Measurements from ENCODE around the gene PIEZO1. TPM values are rescaled to one million over a fixed set of nuclear protein-coding genes. Genes with fewer than 3 reads are reported as not detected.

PIEZO1 gene
- total RNA-seq, 4 donors from 2014 or later = 105 to 248 (median 172) TPM

DNA sequence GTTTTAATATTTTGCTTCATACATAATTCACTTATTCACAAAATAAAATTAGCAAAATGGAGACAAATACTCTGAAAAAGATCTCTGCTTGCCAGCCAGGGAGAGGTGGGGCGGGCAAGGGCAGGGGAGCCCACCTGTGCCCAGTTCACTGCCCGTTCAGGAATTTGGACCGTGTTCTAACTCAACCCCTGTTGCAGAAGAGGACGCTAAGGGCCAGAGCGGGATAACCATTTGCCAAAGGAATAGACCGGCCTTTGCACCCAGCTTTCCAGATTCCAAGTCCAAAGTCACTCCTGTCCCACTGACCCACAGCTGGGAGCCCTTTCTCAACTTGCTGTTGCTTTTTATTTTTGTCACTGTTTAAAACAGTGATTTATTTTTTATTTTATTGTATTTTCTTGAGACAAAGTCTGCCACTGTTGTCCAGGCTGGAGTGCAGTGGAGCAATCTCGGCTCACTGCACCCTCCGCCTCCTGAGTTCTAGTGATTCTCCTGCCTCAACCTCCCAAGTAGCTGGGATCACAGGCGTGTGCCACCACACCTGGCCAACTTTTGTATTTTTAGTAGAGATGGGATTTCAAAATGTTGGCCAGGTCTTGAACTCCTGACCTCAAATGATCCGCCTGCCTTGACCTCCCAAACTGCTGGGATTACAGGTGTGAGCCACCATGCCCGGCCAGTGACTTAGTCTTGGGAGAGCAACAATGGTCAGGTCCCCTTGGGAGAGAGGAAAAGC is 2.7 kb upstream of the PIEZO1 start:
- Histone ChIP-seq H3K36me3 (no peaks in the 10 kb centered on the region), H3K4me1 (peaks cover 0 to 29% (median 11%) of the 10 kb centered on the region in 3 donors), H3K27ac (no peak overlapping the region), H3K4me3 (no peak overlapping the region), H3K27me3 (peaks cover 23% of the 10 kb centered on the region), H3K9me3 (no peaks in the 10 kb centered on the region)
- 80% methylated on average over 8 to 11 of the region's 11 CpGs for WGBS, 2 donors (ENCODE audit: low coverage in 1 of 2)
- TF ChIP-seq, protein P1, sequence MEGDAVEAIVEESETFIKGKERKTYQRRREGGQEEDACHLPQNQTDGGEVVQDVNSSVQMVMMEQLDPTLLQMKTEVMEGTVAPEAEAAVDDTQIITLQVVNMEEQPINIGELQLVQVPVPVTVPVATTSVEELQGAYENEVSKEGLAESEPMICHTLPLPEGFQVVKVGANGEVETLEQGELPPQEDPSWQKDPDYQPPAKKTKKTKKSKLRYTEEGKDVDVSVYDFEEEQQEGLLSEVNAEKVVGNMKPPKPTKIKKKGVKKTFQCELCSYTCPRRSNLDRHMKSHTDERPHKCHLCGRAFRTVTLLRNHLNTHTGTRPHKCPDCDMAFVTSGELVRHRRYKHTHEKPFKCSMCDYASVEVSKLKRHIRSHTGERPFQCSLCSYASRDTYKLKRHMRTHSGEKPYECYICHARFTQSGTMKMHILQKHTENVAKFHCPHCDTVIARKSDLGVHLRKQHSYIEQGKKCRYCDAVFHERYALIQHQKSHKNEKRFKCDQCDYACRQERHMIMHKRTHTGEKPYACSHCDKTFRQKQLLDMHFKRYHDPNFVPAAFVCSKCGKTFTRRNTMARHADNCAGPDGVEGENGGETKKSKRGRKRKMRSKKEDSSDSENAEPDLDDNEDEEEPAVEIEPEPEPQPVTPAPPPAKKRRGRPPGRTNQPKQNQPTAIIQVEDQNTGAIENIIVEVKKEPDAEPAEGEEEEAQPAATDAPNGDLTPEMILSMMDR (IDR thresholded peaks at IDR 0.05) = no peak
- TF ChIP-seq POLR2AphosphoS5 (IDR thresholded peaks at IDR 0.05) (no peak), EP300 (IDR thresholded peaks at IDR 0.05) (no peak), POLR2A (IDR thresholded peaks at IDR 0.05) (no peak)
- ATAC-seq = no peak

DNA sequence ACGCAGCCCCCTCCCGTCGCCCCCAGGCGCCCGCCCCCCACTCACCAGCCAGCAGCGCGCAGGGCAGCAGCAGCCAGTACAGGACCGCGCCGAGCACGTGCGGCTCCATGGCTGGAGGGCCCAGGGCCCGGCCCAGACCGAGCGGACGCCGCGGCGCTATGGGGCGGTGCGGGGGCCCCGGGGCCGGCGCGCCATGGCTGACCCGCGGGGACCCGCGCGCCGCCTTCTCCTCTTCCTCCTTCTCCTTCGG is 239 bp downstream of the PIEZO1 start:
- Histone ChIP-seq H3K9me3 (no peaks in the 10 kb centered on the region), H3K36me3 (no peaks in the 10 kb centered on the region), H3K27me3 (no peaks in the 10 kb centered on the region), H3K4me1 (peaks cover 3 to 58% (median 39%) of the 10 kb centered on the region in 3 donors), H3K4me3 (peak overlapping the region; percentile 50 to 78), H3K27ac (peak overlapping the region; percentile 62 to 99 (median 93))
- no peak for TF ChIP-seq POLR2AphosphoS5 (IDR thresholded peaks at IDR 0.05)
- no peak for TF ChIP-seq EP300 (IDR thresholded peaks at IDR 0.05)
- TF ChIP-seq, protein P1 (IDR thresholded peaks at IDR 0.05) = no peak
- TF ChIP-seq POLR2A (IDR thresholded peaks at IDR 0.05) = no peak
- WGBS, 2 donors (ENCODE audit: low coverage in 1 of 2) = no CpG with 5 or more reads among the region's 32 CpGs
- peak; percentile 55 for ATAC-seq

DNA sequence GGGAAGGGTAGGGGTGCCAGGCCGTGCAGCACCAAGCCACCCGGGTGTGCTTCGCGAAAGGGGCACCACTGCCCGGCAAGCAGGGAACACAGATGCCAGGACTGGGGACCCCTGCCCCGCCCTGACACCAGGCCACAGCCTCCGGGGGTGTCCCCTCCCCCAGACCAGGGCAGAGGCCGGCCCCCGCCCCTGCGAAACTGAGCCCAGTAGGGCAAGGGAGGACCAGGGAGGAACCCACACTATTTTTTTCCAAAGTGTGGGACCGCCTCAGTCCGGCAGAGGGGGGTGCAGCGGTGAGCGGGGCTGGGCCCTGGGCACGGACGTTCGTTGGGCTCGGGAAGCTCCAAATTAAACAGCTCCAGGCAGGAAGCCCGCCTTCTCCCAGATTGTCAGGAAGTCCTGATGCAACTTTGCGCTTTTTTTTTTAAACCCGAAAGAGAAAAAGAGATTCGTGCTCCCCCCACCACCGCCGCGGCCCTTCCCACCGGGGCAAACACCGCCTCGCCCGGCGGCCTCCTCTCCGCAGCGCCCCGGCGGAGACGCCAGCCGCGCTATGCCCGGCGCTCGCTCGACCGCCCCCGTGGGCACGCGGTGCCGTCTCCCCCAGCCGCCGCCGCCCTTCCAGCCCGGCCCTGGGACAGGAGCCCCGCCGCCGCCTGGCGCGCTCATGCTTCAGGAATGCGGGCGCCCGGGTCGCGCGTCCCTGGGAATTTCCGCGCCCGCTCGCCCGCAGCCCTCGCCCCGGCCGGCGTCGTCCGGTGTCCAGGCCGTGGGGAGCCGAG is 755 bp downstream of the PIEZO1 start:
- no peaks in the 10 kb centered on the region for H3K36me3 ChIP-seq
- WGBS, 2 donors (ENCODE audit: low coverage in 1 of 2) = 0% methylated on average over 4 of the region's 74 CpGs; no CpG with 5 or more reads in 1 of the 2 donors
- peaks cover 3 to 64% (median 44%) of the 10 kb centered on the region in 3 donors for H3K4me1 ChIP-seq
- H3K4me3 ChIP-seq = peak overlapping the region; percentile 50 to 78
- no peaks in the 10 kb centered on the region for H3K27me3 ChIP-seq
- TF ChIP-seq POLR2AphosphoS5 (IDR thresholded peaks at IDR 0.05) (peak; percentile 61), EP300 (IDR thresholded peaks at IDR 0.05) (no peak), POLR2A (IDR thresholded peaks at IDR 0.05) (no peak)
- TF ChIP-seq, protein P1 (IDR thresholded peaks at IDR 0.05) = peak in 3 of 4 experiments; percentile 65 to 76 (median 69)
- ATAC-seq = peak; percentile 71
- H3K9me3 ChIP-seq = no peaks in the 10 kb centered on the region
- H3K27ac ChIP-seq = peak overlapping the region; percentile 62 to 99 (median 93)

DNA sequence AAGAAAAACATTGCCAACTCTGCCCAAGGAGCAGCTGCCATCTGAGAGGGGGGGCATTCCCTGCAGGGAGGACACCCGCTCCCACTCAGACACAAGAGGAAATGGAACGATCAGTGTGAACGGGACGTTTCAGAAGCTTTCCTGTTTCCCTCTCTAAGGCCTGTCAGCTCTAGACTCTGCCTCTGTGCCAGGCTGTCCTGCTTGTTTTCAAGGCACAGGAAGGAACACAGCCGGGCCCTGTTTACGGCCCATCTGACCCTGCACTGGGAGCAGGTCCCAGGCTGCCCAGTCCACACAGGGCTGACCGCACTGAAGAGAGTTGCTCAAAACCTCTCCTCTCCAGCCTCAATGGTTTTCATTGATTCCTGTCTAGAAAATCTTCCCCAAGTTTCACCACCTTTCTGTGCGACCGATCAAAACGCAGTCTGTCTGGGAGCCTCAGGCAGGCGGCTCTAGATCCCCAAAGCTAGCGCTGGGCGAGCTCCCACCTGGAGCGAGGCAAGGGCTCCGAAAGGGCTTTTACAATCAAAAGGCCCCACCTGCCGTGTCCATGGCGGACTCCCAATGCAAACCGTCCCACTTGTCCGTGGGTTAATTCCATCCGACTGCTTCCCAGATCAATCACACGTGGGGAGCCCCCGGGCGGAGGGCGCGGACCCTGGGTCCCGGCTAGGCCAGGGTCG is 1.5 kb downstream of the PIEZO1 start:
- peaks cover 3 to 71% (median 48%) of the 10 kb centered on the region in 3 donors for H3K4me1 ChIP-seq
- no peaks in the 10 kb centered on the region for H3K27me3 ChIP-seq
- peak; percentile 37 for ATAC-seq
- H3K27ac ChIP-seq = peak overlapping the region; percentile 62 to 99 (median 93)
- H3K36me3 ChIP-seq = no peaks in the 10 kb centered on the region
- TF ChIP-seq EP300 (IDR thresholded peaks at IDR 0.05) = no peak
- TF ChIP-seq POLR2A (IDR thresholded peaks at IDR 0.05) = peak in 1 of 2 donors; percentile 16
- peak; percentile 60 for TF ChIP-seq POLR2AphosphoS5 (IDR thresholded peaks at IDR 0.05)
- TF ChIP-seq, protein P1 (IDR thresholded peaks at IDR 0.05) = no peak
- peak overlapping the region; percentile 50 to 78 for H3K4me3 ChIP-seq
- H3K9me3 ChIP-seq = no peaks in the 10 kb centered on the region
- 4 to 23% methylated on average over 3 to 4 of the region's 27 CpGs for WGBS, 2 donors (ENCODE audit: low coverage in 1 of 2)
